Measurements from ENCODE around the gene RBM33.

The RBM33 gene

DNA sequence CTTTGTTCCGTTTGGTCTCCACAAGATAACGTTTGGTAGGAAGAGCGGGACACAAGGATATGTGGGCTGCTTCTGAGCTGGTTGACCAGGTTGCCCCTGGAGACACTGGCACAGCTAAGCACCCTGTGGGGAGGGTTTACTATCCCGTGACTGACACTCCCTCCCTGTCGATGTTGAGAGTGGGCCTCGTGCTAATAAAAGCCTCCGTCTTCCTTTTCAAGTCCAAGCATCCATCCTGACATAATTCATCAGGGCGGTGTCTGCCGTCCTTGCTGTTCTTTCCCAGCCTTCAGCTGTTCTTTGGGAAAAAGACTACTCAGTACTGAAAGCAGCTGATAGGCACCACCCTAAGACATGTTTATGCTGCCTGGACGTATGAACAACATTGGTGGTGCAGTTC is 118.2 kb downstream of the RBM33 start:
- TF ChIP-seq, protein P1, sequence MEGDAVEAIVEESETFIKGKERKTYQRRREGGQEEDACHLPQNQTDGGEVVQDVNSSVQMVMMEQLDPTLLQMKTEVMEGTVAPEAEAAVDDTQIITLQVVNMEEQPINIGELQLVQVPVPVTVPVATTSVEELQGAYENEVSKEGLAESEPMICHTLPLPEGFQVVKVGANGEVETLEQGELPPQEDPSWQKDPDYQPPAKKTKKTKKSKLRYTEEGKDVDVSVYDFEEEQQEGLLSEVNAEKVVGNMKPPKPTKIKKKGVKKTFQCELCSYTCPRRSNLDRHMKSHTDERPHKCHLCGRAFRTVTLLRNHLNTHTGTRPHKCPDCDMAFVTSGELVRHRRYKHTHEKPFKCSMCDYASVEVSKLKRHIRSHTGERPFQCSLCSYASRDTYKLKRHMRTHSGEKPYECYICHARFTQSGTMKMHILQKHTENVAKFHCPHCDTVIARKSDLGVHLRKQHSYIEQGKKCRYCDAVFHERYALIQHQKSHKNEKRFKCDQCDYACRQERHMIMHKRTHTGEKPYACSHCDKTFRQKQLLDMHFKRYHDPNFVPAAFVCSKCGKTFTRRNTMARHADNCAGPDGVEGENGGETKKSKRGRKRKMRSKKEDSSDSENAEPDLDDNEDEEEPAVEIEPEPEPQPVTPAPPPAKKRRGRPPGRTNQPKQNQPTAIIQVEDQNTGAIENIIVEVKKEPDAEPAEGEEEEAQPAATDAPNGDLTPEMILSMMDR (IDR thresholded peaks at IDR 0.05; ENCODE audit: extremely low read depth, missing control alignments), result no peak
- no peak for DNase-seq (ENCODE audit: low spot score)

- TF ChIP-seq, protein P1 (IDR thresholded peaks at IDR 0.05; ENCODE audit: extremely low read depth, missing control alignments), result no peak
- no peak for DNase-seq (ENCODE audit: low spot score)
Measured at GRCh38 chr7:155763122-155763521, 118.7 kb downstream of the RBM33 start.

DNA sequence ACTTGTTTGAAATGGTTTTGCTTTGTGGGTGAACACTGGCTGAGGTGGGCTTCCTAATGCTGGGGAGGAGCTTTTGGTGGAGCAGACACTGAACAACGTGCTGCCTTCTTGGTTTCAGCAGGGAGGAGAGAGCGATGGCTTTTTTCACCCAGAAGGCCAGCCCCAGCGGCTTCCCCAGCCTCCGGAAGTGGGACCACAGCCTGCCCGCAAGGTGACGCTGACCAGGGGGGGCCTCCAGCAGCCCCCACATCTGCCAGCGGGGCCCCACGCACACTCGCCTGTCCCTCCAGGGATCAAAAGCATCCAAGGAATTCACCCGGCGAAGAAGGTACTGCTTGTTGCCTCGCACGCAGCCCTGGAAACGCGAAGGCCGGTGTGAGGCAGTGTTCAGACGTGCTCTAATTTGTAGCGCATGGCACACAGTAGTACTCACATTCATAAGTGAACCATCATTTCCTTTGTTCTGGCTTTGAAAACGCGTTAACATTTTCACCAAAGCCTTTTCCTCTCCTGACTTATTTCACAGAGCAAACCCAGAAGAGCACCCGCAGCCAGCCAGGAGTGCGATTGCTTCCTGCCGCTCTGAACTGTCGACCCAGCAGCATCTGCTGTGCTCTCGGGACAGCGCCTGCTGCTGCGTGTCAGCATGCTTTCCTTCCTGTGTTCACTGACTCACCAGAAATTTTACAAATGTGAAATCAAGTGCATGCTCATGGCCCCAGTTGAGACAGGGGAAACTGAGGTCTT is 119.4 kb downstream of the RBM33 start:
- TF ChIP-seq, protein P1 (IDR thresholded peaks at IDR 0.05; ENCODE audit: extremely low read depth, missing control alignments), result no peak
- DNase-seq (ENCODE audit: low spot score), result peak; percentile 66

DNA sequence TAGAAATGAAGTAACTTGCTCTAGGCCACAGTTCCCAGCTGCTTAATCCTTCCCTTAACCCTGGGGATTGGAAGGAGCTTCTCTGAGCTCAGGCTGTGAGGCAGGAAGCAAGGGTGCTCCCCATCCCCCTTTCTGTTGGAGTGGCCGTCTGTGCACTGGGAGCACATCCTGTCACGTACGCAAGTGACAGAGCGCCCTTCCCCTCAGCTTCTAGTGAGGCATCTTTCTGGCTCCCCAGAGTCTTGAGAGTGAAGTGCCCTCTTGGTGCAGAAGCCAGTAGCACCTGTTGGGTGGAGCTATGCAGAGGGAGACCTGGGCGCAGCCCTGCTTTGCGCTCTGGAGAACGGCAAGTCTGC is 120.0 kb downstream of the RBM33 start:
- TF ChIP-seq, protein P1 (IDR thresholded peaks at IDR 0.05; ENCODE audit: extremely low read depth, missing control alignments), result no peak
- peak; percentile 45 for DNase-seq (ENCODE audit: low spot score)

GRCh38 chr7:155765458-155765857 is 121.0 kb downstream of the RBM33 start:
- DNase-seq (ENCODE audit: low spot score), result no peak

DNA sequence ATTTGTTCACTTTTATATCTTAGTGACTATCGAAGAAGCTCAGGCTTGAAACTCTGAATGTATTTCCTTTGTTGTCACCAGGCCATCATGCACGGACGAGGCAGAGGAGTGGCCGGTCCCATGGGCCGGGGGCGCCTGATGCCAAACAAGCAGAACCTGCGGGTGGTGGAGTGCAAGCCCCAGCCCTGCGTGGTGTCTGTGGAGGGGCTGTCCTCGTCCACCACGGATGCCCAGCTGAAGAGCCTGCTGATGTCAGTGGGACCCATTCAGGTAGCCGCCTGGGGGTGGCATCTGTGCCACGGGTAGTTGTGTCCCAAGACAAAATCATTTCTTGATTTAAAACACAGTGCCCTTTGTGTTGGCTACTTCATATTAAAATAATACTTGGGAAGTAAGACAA is 121.9 kb downstream of the RBM33 start:
- DNase-seq (ENCODE audit: low spot score), result no peak
- TF ChIP-seq, protein P1 (IDR thresholded peaks at IDR 0.05; ENCODE audit: extremely low read depth, missing control alignments), result no peak

More at GRCh38 chr7:155765458-155765857, 121.0 kb downstream of the RBM33 start:
- TF ChIP-seq, protein P1 (IDR thresholded peaks at IDR 0.05; ENCODE audit: extremely low read depth, missing control alignments), result no peak

GRCh38 chr7:155766966-155767916 is 122.8 kb downstream of the RBM33 start:
- DNase-seq (ENCODE audit: low spot score), result no peak
- TF ChIP-seq, protein P1 (IDR thresholded peaks at IDR 0.05; ENCODE audit: extremely low read depth, missing control alignments), result no peak
